ENCODE results near the gene CDK5R1. TPM values are rescaled to one million over a fixed set of nuclear protein-coding genes. Genes with fewer than 3 reads are reported as not detected.

The CDK5R1 gene
- total RNA-seq, 2 donors from 2014 or later = 1.0 to 1.6 TPM

DNA sequence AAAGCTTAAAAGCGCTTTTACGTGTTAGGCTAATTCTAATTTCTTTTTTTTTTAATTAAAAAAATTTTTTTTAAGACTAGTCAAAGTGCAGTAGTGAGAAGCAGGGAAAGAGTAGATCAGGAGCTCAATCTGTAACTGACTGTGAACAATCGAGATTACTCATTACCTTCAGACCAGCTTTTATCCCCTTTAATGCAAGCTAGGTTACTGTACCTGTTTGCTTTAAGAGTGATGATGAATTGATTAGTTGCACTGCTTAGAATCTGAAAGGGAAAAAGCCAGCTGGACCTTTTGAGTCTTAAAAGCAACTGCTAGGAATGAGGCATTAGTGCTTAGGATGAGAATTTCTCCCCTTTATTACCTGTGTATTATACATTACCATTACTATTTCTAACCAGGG lies 23.5 kb upstream of the CDK5R1 start:
- Histone ChIP-seq H3K27ac (peak overlapping the region in 1 of 4 donors; percentile 25), H3K4me3 (no peak overlapping the region), H3K36me3 (replicated peaks in 1 of 2; ENCODE audit: insufficient read depth in 1 of 2, low read depth in 2 of 2) (peaks cover 3 to 28% of the 10 kb centered on the region in 2 donors), H3K4me1 (peaks cover 18% of the 10 kb centered on the region), H3K27me3 (no peaks in the 10 kb centered on the region), H3K9me3 (no peaks in the 10 kb centered on the region)
- intact Hi-C loops (cut with DNase I) = no loop called here
- no peak for DNase-seq
- 58 to 70% methylated on average over 3 of the region's 3 CpGs for WGBS, 2 donors
- TF ChIP-seq POLR2A (IDR thresholded peaks at IDR 0.05) = no peak
- TF ChIP-seq, protein P1, sequence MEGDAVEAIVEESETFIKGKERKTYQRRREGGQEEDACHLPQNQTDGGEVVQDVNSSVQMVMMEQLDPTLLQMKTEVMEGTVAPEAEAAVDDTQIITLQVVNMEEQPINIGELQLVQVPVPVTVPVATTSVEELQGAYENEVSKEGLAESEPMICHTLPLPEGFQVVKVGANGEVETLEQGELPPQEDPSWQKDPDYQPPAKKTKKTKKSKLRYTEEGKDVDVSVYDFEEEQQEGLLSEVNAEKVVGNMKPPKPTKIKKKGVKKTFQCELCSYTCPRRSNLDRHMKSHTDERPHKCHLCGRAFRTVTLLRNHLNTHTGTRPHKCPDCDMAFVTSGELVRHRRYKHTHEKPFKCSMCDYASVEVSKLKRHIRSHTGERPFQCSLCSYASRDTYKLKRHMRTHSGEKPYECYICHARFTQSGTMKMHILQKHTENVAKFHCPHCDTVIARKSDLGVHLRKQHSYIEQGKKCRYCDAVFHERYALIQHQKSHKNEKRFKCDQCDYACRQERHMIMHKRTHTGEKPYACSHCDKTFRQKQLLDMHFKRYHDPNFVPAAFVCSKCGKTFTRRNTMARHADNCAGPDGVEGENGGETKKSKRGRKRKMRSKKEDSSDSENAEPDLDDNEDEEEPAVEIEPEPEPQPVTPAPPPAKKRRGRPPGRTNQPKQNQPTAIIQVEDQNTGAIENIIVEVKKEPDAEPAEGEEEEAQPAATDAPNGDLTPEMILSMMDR (IDR thresholded peaks at IDR 0.05) = no peak
- no peak for ATAC-seq

GRCh38 chr17:32464374-32464773 lies 22.4 kb upstream of the CDK5R1 start:
- Histone ChIP-seq H3K9me3 (no peaks in the 10 kb centered on the region), H3K4me3 (no peak overlapping the region), H3K36me3 (replicated peaks in 1 of 2; ENCODE audit: insufficient read depth in 1 of 2, low read depth in 2 of 2) (peaks cover 3 to 31% of the 10 kb centered on the region in 2 donors), H3K27ac (peak overlapping the region in 1 of 4 donors; percentile 13), H3K4me1 (peaks cover 18% of the 10 kb centered on the region), H3K27me3 (no peaks in the 10 kb centered on the region)
- TF ChIP-seq POLR2A (IDR thresholded peaks at IDR 0.05) = no peak
- TF ChIP-seq, protein P1 (IDR thresholded peaks at IDR 0.05) = no peak
- 53% methylated on average over 1 of the region's 1 CpG for WGBS, 2 donors
- no peak for DNase-seq
- no peak for ATAC-seq
- intact Hi-C loops (cut with DNase I) = no loop called here

GRCh38 chr17:32467949-32468348 lies 18.8 kb upstream of the CDK5R1 start:
- ATAC-seq = no peak
- Histone ChIP-seq H3K27me3 (no peaks in the 10 kb centered on the region), H3K27ac (no peak overlapping the region), H3K36me3 (replicated peaks in 1 of 2; ENCODE audit: insufficient read depth in 1 of 2, low read depth in 2 of 2) (peaks cover 3 to 41% of the 10 kb centered on the region in 2 donors), H3K4me3 (no peak overlapping the region), H3K9me3 (no peaks in the 10 kb centered on the region), H3K4me1 (peaks cover 6% of the 10 kb centered on the region)
- intact Hi-C loops (cut with DNase I) = no loop called here
- no peak for TF ChIP-seq POLR2A (IDR thresholded peaks at IDR 0.05)
- TF ChIP-seq, protein P1 (IDR thresholded peaks at IDR 0.05) = no peak
- no peak for DNase-seq
- 92 to 100% methylated on average over 7 of the region's 7 CpGs for WGBS, 2 donors

DNA sequence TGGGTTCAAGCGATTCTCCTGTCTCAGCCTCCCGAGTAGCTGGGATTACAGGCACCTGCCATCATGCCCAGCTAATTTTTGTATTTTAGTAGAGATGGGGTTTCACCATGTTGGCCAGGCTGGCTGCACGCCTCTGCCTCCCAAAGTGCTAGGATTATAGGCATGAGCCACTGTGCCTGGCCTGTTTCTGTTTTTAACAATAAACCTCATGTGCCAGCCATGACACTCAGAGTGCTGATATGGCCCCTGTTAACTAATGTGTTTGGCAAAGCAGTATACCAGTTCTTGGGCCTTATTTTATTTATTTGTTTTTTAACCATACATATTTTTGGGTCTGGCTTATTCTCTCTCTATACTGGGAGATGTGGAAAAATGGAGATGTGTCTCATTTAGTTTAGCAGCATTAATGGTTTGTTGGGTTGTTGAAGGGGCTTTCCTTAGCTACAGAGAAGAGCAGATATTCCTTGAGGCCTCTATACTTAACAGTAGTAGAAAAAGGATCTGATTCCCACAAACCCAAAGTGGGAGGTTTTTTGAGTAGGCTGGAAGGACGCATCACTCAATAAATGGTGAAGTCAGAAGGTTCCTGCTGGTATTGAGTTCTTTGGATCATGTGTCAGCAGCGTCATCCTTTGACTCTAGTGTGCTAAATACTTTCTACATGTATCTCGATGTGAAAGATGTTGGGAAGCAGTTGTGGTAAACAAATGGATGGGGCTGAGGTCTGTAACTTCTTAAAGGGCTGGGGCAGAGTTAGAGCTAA lies 16.2 kb upstream of the CDK5R1 start:
- Histone ChIP-seq H3K9me3 (no peaks in the 10 kb centered on the region), H3K4me1 (no peaks in the 10 kb centered on the region), H3K36me3 (replicated peaks in 1 of 2; ENCODE audit: insufficient read depth in 1 of 2, low read depth in 2 of 2) (peaks cover 3 to 45% of the 10 kb centered on the region in 2 donors), H3K27me3 (no peaks in the 10 kb centered on the region), H3K4me3 (no peak overlapping the region), H3K27ac (no peak overlapping the region)
- ATAC-seq (no peak), DNase-seq (no peak)
- intact Hi-C loops (cut with DNase I) = no loop called here
- TF ChIP-seq, protein P1 (IDR thresholded peaks at IDR 0.05) = no peak
- TF ChIP-seq POLR2A (IDR thresholded peaks at IDR 0.05) = no peak
- 93 to 95% methylated on average over 6 of the region's 6 CpGs for WGBS, 2 donors

DNA sequence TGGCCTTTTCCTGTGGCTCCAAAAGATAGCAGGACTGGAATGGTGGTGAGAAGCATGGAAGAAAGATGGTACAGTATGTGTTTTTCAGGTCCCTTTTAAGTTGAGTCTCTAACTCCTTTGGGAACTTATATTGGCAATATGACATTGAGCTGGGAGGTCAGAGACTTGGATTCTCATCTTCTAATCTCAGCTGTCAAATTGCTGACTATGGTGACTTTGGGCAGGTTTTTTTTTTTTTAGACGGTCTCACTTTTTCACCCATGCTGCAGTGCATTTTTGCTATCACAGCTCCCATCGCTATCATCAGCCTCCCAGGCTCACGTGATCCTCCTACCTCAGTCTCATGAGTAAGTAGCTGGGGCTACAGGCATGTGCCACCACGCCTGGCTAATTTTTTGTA lies 15.1 kb upstream of the CDK5R1 start:
- Histone ChIP-seq H3K4me3 (no peak overlapping the region), H3K27ac (no peak overlapping the region), H3K36me3 (replicated peaks in 1 of 2; ENCODE audit: insufficient read depth in 1 of 2, low read depth in 2 of 2) (peaks cover 3 to 46% of the 10 kb centered on the region in 2 donors), H3K9me3 (no peaks in the 10 kb centered on the region), H3K4me1 (no peaks in the 10 kb centered on the region), H3K27me3 (no peaks in the 10 kb centered on the region)
- WGBS, 2 donors = 90 to 92% methylated on average over 4 of the region's 4 CpGs
- intact Hi-C loops (cut with DNase I) = no loop called here
- ATAC-seq = no peak
- no peak for DNase-seq
- TF ChIP-seq, protein P1 (IDR thresholded peaks at IDR 0.05) = no peak
- no peak for TF ChIP-seq POLR2A (IDR thresholded peaks at IDR 0.05)

Measured in body of pancreas (tissue), 4 donors.